ENCODE data around the gene GNB5.
"Not testable (repeated sequence)": the region's sequence is repeated elsewhere in the genome, so short reads cannot be mapped to it uniquely, and the experiment has no call there.

GNB5 gene

GRCh38 chr15:52112203-52112750 lies 78.9 kb downstream of the GNB5 start:
- DNase-seq (ENCODE audit: low spot score): no peak

GRCh38 chr15:52111517-52112202 lies 79.5 kb downstream of the GNB5 start:
- no peak for DNase-seq (ENCODE audit: low spot score)

DNA sequence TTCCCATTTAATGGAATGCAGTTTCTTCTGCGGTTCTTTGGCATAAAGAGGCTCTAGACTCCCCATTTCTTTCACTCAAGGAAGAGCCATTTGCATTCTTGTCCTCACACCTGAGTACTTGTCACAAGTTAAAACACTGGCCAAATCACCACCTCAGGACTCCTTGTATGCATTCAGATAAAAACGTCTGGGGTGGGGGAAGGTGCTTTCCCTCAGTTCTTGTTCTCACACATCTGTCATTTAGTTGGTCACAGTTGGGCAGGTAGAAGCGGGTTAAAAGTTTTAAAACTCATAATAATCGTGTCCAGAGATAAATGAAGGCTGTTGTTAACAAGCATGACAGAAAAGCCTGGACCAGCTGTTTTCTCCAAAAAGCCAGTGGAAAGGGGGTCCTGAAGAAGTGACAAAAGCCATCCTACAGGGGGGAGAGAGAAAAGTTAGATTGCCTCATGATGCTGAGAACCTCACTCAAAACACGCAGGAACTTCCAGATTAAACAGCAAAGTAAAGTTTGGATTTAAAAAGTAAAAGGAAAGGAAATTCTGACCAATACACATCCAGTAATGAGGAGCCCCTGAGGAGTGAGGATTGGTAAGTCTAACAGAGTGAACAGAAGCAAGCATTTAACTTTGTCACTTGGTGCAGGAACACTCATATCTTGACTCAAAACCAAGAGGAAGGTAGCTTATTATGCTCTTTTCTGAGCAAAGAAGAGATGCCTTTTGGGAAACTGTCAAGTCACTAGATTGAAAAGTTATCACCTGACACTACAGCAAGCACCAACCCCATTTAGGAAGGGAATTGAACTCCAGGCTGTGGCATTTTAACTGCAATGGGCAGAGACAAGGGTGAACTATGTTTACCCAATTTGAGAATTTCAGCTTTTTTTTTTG lies 81.4 kb downstream of the GNB5 start:
- DNase-seq (ENCODE audit: low spot score): peak; percentile 22

DNA sequence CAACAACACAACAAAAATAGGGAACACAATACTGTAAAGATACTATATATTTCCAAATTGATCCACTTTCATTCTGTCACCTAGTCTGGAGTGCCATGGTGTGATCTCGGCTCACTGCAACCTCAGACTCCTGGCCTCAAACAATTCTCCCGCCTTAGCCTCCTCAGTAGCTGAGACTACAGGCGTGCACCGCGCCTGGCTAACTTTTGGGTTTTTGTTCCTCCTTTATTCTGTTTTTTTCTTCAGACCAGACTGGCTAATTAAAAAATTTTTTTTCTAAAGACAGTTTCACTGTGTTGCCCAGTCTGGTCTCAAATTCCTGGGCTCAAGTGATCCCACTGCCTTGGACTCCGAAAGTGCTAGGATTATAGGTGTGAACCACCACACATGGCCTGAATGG lies 84.0 kb downstream of the GNB5 start:
- no peak for DNase-seq (ENCODE audit: low spot score)

GRCh38 chr15:52106641-52107040 lies 84.6 kb downstream of the GNB5 start:
- no peak for DNase-seq (ENCODE audit: low spot score)

- no peak for DNase-seq (ENCODE audit: low spot score)
Measured at GRCh38 chr15:52105846-52106245, 85.3 kb downstream of the GNB5 start.

DNA sequence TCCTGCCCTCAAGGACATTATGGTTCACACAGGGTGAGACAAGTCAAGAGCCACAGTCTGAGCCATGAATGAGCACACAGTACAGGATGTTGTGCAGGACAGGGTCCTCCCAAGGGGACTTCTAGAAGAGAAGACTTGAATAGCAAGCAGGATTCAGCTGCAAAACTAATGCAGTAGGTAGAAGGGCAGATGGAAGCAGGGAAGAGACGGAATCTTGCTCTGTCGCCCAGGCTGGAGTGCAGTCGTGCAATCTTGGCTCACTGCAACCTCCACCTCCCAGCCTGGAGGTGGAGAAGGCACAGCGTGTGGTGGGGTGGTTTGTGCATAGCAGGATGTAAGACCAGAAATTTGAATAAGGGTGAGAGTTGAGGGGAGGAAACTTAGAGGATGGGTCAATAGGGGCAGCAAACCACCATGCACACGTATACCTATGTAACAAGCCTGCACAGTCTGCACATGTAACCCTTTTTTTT lies 86.6 kb downstream of the GNB5 start:
- DNase-seq (ENCODE audit: low spot score): no peak

GRCh38 chr15:52103217-52104207 lies 87.7 kb downstream of the GNB5 start:
- peak; percentile 34 for DNase-seq (ENCODE audit: low spot score)

DNA sequence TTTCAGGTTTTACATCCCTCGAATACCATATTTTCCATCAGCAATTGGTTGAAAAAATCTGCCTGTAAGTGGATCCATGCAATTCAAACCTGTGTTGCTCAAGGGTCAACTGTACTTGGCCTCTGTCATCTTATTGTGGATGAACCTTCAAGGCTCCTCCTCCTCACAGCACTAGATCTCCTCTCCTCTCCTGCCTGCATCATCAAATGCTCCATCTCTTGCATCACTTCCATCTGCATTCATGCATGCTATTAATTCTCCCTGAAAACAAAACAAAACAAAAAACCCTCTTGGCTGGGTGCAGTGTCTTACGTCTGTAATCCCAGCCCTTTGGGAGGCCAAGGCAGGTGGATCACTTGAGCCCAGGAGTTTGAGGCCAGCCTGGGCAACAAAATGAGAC lies 88.7 kb downstream of the GNB5 start:
- DNase-seq (ENCODE audit: low spot score): no peak

GRCh38 chr15:52101542-52102323 lies 89.5 kb downstream of the GNB5 start:
- DNase-seq (ENCODE audit: low spot score): no peak

DNA sequence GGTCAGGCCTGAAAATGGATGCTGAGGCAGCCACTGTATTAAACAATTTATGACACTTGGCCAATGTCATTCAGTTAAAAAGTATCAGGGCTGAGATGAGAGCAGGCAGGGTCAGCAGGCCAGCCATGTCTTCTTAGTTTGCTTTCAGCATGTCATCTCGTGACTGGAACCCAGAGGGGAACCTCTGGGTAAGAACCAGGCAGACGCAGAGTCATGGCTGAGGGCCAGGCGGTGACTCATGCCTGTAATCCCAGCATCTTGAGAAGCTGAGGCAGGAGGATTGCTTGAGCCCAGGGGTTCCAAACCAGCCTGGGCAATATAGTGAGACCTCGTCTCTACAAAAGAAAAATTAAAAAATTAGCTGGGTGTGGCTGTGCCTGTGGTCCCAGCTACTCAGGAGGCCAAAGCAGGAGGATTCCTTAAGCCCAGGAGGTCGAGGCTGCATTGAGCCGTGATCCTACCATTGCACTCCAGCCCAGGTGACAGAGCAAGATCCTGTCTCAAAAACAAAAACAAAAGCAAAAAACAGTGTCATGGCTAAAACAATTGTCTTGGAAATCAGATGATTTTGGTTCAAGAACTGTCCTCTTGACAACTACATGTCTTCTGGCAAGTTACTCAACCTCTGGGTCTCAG lies 90.3 kb downstream of the GNB5 start:
- peak; percentile 22 for DNase-seq (ENCODE audit: low spot score)

- no peak for DNase-seq (ENCODE audit: low spot score)
Measured at GRCh38 chr15:52099651-52100272, 91.4 kb downstream of the GNB5 start.

GRCh38 chr15:52098323-52098722 lies 92.9 kb downstream of the GNB5 start:
- DNase-seq (ENCODE audit: low spot score): no peak

DNA sequence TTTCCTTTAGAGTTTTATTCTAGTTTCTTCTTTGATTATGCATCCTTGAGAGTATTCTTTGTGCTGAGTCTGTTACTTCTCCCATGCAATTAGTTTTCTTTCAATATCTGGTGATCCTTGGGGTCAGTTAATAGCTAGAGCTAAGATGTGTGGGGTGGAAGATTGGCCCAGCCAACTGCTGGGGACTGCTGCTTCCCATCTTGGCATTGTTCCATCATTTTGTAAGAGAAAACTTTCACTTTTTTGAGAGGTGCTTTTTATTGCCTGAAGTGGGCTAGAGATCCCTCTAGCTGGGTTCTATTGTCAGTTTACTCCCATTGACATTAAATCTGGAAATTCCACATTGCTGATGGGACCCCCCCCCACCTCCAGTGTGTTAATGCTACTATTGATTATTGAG lies 94.0 kb downstream of the GNB5 start:
- no peak for DNase-seq (ENCODE audit: low spot score)

DNA sequence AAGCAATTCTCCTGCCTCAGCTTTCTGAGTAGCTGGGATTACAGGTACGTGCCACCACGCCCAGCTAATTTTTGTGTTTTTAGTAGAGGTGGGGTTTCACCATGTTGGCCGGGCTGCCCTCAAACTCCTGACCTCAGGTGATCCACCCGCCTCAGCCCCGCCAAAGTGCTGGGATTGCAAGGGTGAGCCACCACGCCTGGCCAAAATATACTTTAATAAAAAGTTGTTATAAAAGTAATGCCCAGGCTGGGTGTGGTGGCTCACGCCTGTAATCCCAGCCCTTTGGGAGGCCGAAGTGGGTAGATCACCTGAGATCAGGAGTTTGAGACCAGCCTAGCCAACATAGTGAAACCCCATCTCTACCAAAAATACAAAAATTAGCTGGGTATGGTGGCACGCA lies 94.7 kb downstream of the GNB5 start:
- not testable (repeated sequence) for DNase-seq (ENCODE audit: low spot score)

DNA sequence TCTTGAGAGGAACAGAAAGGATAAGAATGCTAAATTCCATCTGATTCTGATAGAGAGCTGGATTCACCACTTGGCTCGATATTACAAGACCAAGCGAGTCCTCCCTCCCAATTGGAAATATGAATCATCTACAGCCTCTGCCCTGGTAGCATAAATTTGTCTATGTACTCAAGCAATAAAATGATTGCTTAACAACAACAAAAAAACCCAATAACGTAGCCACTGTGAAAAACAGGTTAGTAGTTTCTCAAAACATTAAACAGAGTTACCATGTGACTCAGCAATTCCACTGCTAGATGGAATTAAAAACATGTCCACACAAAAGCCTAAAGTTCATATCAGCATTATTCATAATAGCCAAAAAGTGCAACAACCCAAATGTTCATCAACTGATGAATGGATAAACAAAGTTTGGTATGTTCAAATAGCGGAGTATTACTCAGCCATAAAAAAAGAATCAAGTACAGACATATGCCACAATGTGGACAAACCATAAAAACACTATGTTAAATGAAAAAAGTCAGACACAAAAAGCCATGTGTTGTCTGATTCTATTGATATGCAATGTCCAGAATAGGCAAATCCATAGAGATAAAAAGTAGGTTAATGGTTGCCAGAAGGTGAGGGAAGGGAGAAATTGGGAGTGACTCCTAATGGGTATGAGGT lies 95.5 kb downstream of the GNB5 start:
- no peak for DNase-seq (ENCODE audit: low spot score)

GRCh38 chr15:52094811-52095584 lies 96.2 kb downstream of the GNB5 start:
- no peak for DNase-seq (ENCODE audit: low spot score)
